HG02981 (cell line): ENCODE data around the gene NDUFA13.

Source experiments
- ATAC-seq: cut with Tn5 transposase; IDR thresholded peaks from one replicate; pipeline ENCODE4 v1.9.1; 2021; ENCODE audit warnings: mild to moderate bottlenecking, moderate library complexity; ENCODE audit not compliant: unreplicated experiment

NDUFA13 gene

DNA sequence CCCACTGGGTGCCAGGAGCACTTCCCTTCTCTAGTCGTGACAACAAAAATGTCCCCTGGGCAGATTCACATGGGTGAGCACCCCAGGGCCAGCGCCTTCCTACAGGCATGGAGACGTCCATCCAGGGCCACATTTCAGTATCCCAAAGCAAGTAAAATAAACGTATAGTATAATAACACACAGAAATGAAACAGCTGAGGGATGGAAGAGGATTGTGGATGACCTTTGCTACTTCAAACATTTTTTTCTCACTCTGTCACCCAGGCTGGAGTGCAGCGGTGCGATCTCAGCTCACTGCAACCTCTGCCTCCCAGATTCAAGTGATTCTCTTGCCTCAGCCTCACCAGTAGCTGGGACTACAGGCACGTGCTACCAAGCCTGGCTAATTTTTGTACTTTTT, 50.3 kb downstream of the NDUFA13 start:
- ATAC-seq, result no peak

DNA sequence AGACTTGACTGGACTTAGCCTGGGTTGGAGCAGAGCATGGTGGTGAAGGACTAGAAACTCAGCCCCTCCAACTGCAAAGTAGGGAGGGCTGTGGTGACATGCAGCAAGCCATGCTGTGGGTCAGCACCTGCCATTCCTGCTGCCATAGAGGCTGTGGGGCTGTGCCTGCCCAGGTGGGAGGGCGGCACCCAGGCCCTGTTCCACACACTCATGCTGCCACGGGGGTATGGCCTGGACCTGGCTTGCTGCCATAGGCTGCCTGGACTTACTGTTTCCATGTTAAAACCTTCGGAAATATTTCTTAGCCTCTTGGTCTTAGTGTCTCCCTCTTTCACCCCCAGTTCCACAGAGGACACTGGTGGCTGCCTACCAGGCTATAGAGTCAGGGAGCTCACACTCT, 51.4 kb downstream of the NDUFA13 start:
- no peak for ATAC-seq

DNA sequence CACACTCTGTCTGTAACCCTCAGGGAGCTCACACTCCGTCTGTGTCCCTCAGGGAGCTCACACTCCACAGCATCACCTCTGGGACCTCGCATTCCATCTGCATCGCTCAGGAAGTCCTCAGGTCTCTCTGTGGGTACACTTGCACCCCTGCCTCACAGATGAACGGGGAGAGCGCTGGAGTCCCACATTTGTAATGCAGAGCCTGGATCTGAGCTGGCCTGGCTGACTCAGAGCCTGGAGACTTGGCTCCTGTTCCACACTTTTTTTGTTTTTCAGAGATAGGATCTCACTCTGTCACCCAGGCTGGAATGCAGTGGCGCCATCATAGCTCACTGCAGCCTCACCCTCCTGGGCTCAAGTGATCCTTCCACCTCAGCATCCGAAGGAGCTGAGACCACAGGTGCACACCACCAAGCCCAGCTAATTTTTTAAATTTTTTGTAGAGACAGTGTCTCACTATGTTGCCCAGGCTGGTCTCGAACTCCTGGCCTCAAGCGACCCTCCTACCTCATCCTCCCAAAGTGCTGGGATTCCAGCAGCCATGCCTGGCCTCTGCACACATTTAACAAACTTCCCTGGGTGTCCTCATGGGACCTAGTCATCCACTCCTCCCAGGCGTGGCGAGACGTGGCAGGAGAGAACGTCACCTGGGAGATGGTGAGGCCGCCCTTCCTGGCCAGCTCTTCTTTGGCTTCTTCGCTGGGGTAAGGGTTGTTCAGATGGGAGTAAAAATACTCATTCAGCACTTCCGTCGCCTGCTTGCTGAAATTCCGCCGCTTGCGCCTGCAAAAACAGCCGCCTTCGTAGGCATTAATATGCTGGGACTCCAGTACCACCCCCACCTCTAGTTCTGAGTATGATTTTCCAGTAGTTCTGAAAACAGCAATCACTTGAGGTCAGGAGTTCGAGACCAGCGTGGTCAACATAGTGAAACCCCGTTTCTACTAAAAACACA, 53.1 kb downstream of the NDUFA13 start:
- no peak for ATAC-seq

DNA sequence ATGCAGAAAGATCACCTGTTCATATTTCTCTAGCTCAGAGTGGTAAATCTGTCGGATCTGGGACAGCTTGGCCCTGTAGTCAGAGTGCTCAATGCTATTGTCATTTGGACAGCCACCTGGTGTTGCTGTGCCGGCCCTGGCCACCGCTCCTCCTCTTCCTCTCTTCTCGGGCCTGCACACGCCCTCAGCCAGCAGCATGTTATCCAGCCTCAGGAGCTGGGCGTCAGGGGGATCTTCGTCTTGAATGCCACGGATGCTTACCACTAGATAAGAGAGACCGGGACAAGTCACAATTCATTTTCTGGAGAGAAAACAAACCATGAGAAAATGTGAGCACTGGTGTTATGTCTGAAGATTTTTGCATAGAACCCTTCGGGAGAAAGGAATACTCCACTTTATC, 54.5 kb downstream of the NDUFA13 start:
- no peak for ATAC-seq

DNA sequence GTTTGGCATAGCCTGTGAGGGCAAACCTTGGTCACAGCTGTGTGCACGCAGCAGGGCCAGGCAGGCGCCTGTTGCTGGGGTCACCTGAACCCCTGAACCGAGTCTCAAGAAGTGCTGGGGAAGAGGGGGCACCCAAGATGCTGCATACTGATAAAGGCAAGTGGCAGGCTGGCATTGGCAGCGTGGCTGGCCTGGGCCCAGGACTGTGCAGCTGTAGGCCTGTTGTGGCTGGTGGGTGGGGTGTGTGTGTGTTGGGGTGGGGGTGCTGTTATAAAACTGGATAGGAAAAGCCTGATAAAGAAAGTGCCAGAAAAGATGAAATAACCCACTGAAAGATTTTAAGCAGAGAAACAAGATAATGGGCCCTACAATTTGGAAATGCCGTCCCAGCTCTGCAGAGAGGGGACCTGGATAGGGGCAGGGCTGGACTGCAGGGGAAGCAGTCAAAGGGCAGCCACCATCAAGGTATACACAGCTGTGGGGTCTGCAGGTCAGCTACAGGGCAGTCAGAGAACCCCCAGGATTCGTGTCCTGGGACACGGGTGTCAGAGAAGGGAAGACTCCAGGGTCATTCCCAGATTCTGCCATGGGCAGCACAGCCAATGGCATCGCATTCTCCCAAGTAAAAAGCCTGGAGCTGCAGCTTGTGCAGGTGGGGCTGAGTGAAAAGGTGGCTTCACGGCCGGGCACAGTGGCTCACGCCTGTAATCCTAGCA, 55.2 kb downstream of the NDUFA13 start:
- no peak for ATAC-seq

DNA sequence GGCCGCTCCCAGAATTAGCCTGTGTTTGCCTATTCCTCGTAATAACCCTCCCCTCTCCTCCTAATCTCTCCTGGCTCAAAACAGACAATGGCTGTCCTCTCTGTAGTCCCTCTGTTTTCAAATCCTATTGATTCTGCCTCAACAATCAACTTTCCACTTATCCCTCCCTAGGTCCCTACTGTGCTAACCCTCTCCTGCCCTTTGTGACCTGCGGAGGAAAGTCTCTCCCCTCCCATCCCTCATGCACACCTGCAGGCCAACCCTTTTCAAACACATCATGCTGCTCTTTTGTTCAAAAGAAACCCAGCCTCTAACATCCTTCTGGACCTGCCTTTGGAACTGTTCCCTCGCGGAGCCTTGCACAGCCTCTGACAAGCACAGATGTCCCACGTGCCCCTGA, 59.4 kb downstream of the NDUFA13 start:
- no peak for ATAC-seq
